ENCODE measurements around the gene ERVFRD-1. TPM values are rescaled to one million over a fixed set of nuclear protein-coding genes. Genes with fewer than 3 reads are reported as not detected.

Gene ERVFRD-1
- total and polyA plus RNA-seq, 8 donors, result 0.06 to 0.09 (median 0.07) TPM; not detected in 5

DNA sequence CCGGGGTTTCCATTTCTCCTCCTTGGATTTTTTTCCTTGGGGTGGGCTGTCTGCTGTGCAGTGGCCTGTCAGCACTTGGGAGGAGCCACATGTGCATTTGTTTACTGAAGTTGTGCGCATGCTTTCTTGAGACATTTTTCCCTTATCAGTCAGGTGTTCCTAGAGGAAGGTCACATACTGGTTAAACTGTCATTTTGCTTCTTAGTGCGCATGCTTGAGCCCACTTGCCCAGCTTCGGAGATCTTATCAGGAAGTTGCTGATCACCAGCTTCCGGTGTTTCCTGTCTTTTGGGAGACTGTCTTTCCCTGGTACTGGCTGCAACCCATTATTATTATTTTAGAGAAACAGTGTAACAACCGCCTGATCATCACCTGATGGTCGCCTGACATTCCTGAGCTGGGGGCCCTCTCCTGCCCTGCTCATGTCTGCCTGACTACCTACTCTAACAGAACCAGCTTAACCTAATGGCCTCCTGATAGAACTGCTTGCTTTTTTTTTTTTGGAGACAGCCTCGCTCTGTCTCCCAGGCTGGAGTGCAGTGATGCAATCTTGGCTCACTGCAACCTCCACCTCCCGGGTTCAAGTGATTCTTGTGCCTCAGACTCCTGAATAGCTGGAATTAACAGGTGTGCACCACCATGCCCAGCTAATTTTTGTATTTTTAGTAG, 378 bp upstream of the ERVFRD-1 start:
- intact Hi-C loops (cut with DNase I), result no loop called here
- Histone ChIP-seq H3K4me3 (no peak overlapping the region), H3K27me3 (no peaks in the 10 kb centered on the region), H3K4me1 (peaks cover 0 to 2% (median 0%) of the 10 kb centered on the region in 3 donors), H3K27ac (no peak overlapping the region), H3K9me3 (no peaks in the 10 kb centered on the region), H3K36me3 (no peaks in the 10 kb centered on the region)
- FAIRE-seq (no peak), ATAC-seq (no peak), DNase-seq (no peak)
- TF ChIP-seq, protein P1, sequence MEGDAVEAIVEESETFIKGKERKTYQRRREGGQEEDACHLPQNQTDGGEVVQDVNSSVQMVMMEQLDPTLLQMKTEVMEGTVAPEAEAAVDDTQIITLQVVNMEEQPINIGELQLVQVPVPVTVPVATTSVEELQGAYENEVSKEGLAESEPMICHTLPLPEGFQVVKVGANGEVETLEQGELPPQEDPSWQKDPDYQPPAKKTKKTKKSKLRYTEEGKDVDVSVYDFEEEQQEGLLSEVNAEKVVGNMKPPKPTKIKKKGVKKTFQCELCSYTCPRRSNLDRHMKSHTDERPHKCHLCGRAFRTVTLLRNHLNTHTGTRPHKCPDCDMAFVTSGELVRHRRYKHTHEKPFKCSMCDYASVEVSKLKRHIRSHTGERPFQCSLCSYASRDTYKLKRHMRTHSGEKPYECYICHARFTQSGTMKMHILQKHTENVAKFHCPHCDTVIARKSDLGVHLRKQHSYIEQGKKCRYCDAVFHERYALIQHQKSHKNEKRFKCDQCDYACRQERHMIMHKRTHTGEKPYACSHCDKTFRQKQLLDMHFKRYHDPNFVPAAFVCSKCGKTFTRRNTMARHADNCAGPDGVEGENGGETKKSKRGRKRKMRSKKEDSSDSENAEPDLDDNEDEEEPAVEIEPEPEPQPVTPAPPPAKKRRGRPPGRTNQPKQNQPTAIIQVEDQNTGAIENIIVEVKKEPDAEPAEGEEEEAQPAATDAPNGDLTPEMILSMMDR (IDR thresholded peaks at IDR 0.05), result no peak
- 61 to 66% methylated on average over 9 of the region's 9 CpGs for WGBS, 2 donors

DNA sequence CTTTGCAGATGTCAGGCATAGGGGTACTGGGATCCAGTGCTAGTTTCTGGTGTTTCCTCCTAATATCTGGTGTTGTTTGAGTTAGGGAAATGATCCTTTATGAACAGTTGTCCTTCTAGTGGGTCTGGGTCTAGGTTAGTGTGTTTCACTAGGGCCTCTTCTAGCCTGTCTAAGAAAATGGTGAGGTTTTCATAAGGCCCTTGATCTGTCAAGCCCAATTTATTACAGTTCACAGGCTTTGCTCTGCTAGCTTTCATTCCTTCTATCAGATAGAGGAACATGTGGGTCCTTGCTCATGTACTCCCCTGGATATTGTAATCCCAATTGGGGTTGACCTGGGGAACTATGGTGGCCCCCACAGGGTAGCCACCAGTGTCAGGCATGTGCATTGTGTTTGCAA, 2.8 kb downstream of the ERVFRD-1 start:
- H3K27me3 ChIP-seq, result no peaks in the 10 kb centered on the region
- H3K27ac ChIP-seq, result no peak overlapping the region
- DNase-seq (no peak), ATAC-seq (no peak), FAIRE-seq (no peak)
- H3K9me3 ChIP-seq, result no peaks in the 10 kb centered on the region
- no peak overlapping the region for H3K4me3 ChIP-seq
- TF ChIP-seq, protein P1 (IDR thresholded peaks at IDR 0.05), result no peak
- no peaks in the 10 kb centered on the region for H3K4me1 ChIP-seq
- intact Hi-C loops (cut with DNase I), result no loop called here
- no peaks in the 10 kb centered on the region for H3K36me3 ChIP-seq

DNA sequence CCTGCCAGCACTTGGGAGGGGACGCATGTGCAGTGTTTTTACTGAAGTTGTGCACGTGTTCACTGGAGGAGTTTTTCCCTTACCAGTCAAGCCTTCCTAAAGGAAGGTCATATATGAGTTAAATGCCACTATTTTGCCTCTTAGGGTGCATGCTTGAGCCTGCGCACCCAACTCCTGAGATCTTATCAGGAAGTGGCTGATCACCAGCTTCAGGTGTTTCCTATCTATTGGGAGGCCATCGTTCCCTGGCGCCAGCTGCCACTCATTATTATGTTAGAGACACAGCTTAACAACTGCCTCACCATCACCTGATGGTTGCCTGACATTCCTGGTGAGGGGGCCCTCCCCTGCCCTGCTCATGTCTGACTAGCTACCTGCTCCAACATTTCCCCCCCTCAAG, 8.5 kb downstream of the ERVFRD-1 start:
- no peak for ATAC-seq
- no peak for DNase-seq
- no peak for FAIRE-seq
- TF ChIP-seq, protein P1 (IDR thresholded peaks at IDR 0.05), result no peak
- 88 to 93% methylated on average over 5 of the region's 5 CpGs for WGBS, 2 donors
- Histone ChIP-seq H3K27ac (no peak overlapping the region), H3K9me3 (no peaks in the 10 kb centered on the region), H3K4me1 (no peaks in the 10 kb centered on the region), H3K36me3 (no peaks in the 10 kb centered on the region), H3K4me3 (no peak overlapping the region), H3K27me3 (no peaks in the 10 kb centered on the region)
- intact Hi-C loops (cut with DNase I), result no loop called here

DNA sequence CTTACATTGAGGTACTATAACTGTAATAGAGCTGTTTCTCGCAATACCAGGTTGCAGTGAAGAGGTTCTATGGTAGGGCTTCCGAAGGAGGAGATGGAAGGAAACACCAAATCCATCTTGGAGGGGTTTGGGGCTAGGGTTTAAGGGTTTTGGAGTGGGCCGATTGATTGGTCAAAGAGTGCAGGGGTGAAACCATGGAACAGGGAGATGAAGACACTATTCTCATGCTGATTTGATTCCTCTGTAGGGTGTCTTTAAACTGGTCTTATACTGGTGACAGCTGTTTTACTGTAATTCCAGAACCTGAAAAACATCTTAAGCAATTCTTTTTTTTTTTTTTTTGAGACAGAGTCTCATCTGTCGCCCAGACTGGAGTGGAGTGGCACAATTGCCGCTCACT, 10.1 kb downstream of the ERVFRD-1 start:
- no peaks in the 10 kb centered on the region for H3K9me3 ChIP-seq
- H3K27me3 ChIP-seq, result no peaks in the 10 kb centered on the region
- H3K36me3 ChIP-seq, result no peaks in the 10 kb centered on the region
- H3K4me1 ChIP-seq, result no peaks in the 10 kb centered on the region
- H3K27ac ChIP-seq, result no peak overlapping the region
- intact Hi-C loops (cut with DNase I), result no loop called here
- no peak for ATAC-seq
- no peak for FAIRE-seq
- WGBS, 2 donors, result 95 to 98% methylated on average over 5 of the region's 5 CpGs
- TF ChIP-seq, protein P1 (IDR thresholded peaks at IDR 0.05), result no peak
- DNase-seq, result no peak
- no peak overlapping the region for H3K4me3 ChIP-seq

DNA sequence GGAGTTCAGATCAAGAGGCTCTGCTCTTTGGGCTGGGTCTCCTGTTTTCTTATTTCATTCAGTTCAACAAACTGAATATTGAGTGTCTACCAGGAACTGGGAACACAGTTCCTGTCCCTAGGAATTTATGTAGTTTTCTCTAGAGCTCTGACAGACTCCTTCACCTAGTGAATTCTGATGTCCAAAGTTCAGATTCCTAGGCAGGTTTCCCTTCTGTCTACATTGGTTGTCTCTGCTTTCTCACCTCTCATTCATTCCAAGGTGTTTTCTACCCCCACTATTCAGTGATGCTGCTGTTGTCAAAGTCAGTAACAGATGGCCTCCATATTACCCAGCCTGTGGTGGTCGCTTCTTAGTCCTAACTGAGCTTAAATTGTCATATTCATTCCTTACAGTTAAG, 13.5 kb downstream of the ERVFRD-1 start:
- intact Hi-C loops (cut with DNase I), result no loop called here
- Histone ChIP-seq H3K36me3 (no peaks in the 10 kb centered on the region), H3K27ac (no peak overlapping the region), H3K27me3 (no peaks in the 10 kb centered on the region), H3K4me1 (peaks cover 0 to 10% (median 0%) of the 10 kb centered on the region in 3 donors), H3K9me3 (no peaks in the 10 kb centered on the region), H3K4me3 (no peak overlapping the region)
- TF ChIP-seq, protein P1 (IDR thresholded peaks at IDR 0.05), result no peak
- FAIRE-seq (no peak), DNase-seq (no peak), ATAC-seq (no peak)
- WGBS, 2 donors, result 94 to 97% methylated on average over 1 of the region's 1 CpG

All from pancreas (tissue), 10 donors.